ENCODE results near the gene TBC1D10B. TPM values are rescaled to one million over a fixed set of nuclear protein-coding genes. Genes with fewer than 3 reads are reported as not detected.
A peak's percentile ranks its signal among the peaks of the same experiment; 100 is the strongest.

TBC1D10B gene
- total and polyA plus RNA-seq, 9 of the 15 experiments (the other 6 are each of a cell fraction or from before 2014, with no cell fraction given), result 2.2 to 55.4 (median 17.5) TPM

- TF ChIP-seq, protein P1, sequence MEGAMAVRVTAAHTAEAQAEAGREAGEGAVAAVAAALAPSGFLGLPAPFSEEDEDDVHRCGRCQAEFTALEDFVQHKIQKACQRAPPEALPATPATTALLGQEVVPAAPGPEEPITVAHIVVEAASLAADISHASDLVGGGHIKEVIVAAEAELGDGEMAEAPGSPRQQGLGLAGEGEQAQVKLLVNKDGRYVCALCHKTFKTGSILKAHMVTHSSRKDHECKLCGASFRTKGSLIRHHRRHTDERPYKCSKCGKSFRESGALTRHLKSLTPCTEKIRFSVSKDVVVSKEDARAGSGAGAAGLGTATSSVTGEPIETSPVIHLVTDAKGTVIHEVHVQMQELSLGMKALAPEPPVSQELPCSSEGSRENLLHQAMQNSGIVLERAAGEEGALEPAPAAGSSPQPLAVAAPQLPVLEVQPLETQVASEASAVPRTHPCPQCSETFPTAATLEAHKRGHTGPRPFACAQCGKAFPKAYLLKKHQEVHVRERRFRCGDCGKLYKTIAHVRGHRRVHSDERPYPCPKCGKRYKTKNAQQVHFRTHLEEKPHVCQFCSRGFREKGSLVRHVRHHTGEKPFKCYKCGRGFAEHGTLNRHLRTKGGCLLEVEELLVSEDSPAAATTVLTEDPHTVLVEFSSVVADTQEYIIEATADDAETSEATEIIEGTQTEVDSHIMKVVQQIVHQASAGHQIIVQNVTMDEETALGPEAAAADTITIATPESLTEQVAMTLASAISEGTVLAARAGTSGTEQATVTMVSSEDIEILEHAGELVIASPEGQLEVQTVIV (CRISPR knock-in tag; IDR thresholded peaks at IDR 0.05; ENCODE audit: borderline replicate concordance), result no peak
- TF ChIP-seq POLR2A (conservative IDR thresholded peaks at IDR 0.05) (peak; percentile 76), RBM15 (IDR thresholded peaks at IDR 0.05; ENCODE audit: insufficient read depth, low read length) (no peak), FOXK2 (conservative IDR thresholded peaks at IDR 0.05 in 1 of 2, IDR thresholded peaks at IDR 0.05 in 1 of 2; ENCODE audit: low read depth in 2 of 2) (no peak), ZNF75A (CRISPR knock-in tag; IDR thresholded peaks at IDR 0.05) (no peak), HNRNPUL1 (IDR thresholded peaks at IDR 0.05; ENCODE audit: low read length) (no peak), XRCC5 (IDR thresholded peaks at IDR 0.05; ENCODE audit: low read depth, low read length) (no peak), ZNF133 (CRISPR knock-in tag; IDR thresholded peaks at IDR 0.05) (no peak), ELF4 (CRISPR knock-in tag; IDR thresholded peaks at IDR 0.05) (no peak)
- TF ChIP-seq, protein P2, sequence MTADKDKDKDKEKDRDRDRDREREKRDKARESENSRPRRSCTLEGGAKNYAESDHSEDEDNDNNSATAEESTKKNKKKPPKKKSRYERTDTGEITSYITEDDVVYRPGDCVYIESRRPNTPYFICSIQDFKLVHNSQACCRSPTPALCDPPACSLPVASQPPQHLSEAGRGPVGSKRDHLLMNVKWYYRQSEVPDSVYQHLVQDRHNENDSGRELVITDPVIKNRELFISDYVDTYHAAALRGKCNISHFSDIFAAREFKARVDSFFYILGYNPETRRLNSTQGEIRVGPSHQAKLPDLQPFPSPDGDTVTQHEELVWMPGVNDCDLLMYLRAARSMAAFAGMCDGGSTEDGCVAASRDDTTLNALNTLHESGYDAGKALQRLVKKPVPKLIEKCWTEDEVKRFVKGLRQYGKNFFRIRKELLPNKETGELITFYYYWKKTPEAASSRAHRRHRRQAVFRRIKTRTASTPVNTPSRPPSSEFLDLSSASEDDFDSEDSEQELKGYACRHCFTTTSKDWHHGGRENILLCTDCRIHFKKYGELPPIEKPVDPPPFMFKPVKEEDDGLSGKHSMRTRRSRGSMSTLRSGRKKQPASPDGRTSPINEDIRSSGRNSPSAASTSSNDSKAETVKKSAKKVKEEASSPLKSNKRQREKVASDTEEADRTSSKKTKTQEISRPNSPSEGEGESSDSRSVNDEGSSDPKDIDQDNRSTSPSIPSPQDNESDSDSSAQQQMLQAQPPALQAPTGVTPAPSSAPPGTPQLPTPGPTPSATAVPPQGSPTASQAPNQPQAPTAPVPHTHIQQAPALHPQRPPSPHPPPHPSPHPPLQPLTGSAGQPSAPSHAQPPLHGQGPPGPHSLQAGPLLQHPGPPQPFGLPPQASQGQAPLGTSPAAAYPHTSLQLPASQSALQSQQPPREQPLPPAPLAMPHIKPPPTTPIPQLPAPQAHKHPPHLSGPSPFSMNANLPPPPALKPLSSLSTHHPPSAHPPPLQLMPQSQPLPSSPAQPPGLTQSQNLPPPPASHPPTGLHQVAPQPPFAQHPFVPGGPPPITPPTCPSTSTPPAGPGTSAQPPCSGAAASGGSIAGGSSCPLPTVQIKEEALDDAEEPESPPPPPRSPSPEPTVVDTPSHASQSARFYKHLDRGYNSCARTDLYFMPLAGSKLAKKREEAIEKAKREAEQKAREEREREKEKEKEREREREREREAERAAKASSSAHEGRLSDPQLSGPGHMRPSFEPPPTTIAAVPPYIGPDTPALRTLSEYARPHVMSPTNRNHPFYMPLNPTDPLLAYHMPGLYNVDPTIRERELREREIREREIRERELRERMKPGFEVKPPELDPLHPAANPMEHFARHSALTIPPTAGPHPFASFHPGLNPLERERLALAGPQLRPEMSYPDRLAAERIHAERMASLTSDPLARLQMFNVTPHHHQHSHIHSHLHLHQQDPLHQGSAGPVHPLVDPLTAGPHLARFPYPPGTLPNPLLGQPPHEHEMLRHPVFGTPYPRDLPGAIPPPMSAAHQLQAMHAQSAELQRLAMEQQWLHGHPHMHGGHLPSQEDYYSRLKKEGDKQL (CRISPR knock-in tag; IDR thresholded peaks at IDR 0.05; ENCODE audit: borderline replicate concordance), result no peak
- TF ChIP-seq, protein P3, sequence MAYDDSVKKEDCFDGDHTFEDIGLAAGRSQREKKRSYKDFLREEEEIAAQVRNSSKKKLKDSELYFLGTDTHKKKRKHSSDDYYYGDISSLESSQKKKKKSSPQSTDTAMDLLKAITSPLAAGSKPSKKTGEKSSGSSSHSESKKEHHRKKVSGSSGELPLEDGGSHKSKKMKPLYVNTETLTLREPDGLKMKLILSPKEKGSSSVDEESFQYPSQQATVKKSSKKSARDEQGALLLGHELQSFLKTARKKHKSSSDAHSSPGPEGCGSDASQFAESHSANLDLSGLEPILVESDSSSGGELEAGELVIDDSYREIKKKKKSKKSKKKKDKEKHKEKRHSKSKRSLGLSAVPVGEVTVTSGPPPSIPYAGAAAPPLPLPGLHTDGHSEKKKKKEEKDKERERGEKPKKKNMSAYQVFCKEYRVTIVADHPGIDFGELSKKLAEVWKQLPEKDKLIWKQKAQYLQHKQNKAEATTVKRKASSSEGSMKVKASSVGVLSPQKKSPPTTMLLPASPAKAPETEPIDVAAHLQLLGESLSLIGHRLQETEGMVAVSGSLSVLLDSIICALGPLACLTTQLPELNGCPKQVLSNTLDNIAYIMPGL (CRISPR knock-in tag; IDR thresholded peaks at IDR 0.05), result 0 out of 2 replicates have a peak, but pooled peaks have one; percentile 33
- TF ChIP-seq, protein P4, sequence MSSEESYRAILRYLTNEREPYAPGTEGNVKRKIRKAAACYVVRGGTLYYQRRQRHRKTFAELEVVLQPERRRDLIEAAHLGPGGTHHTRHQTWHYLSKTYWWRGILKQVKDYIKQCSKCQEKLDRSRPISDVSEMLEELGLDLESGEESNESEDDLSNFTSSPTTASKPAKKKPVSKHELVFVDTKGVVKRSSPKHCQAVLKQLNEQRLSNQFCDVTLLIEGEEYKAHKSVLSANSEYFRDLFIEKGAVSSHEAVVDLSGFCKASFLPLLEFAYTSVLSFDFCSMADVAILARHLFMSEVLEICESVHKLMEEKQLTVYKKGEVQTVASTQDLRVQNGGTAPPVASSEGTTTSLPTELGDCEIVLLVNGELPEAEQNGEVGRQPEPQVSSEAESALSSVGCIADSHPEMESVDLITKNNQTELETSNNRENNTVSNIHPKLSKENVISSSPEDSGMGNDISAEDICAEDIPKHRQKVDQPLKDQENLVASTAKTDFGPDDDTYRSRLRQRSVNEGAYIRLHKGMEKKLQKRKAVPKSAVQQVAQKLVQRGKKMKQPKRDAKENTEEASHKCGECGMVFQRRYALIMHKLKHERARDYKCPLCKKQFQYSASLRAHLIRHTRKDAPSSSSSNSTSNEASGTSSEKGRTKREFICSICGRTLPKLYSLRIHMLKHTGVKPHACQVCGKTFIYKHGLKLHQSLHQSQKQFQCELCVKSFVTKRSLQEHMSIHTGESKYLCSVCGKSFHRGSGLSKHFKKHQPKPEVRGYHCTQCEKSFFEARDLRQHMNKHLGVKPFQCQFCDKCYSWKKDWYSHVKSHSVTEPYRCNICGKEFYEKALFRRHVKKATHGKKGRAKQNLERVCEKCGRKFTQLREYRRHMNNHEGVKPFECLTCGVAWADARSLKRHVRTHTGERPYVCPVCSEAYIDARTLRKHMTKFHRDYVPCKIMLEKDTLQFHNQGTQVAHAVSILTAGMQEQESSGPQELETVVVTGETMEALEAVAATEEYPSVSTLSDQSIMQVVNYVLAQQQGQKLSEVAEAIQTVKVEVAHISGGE (CRISPR knock-in tag; IDR thresholded peaks at IDR 0.05), result no peak; a peak in 1 of 6 replicates
These were observed 6.9 kb upstream of the TBC1D10B start (continued) for GRCh38 chr16:30377050-30377811.

All from K562 (cell line).